Esophagus muscularis mucosa (tissue), 4 donors: ENCODE measurements around the gene TMEM129. TPM values are rescaled to one million over a fixed set of nuclear protein-coding genes. Genes with fewer than 3 reads are reported as not detected.
A peak's percentile ranks its signal among the peaks of the same experiment; 100 is the strongest.

Experiments used
- DNase-seq: peaks from one replicate; pipeline ENCODE4 v3.0.0-alpha.2; 2017; ENCODE audit errors: extremely low spot score
- H3K27ac ChIP-seq, 4 donors: fragments of 200-600 bp; sonication (generic); replicated peaks in 1 of 4; 1 replicate in 3 of 4; 2 replicates in 1 of 4; pipeline ENCODE4 v1.5.1; 2016 to 2019; ENCODE audit warnings: mild to moderate bottlenecking in 1 of 4
- H3K27me3 ChIP-seq, 4 donors: fragments of 200-600 bp; sonication (generic); one replicate each; pipeline versions ENCODE4 v1.5.1 to v1.6.0; 2016 to 2019
- H3K36me3 ChIP-seq, 4 donors: fragments of 200-600 bp; sonication (generic); one replicate each; pipeline ENCODE4 v1.5.1; 2016 to 2019
- H3K4me1 ChIP-seq, 4 donors: fragments of 200-600 bp; sonication (generic); one replicate each; pipeline ENCODE4 v1.5.1; 2016 to 2019
- H3K4me3 ChIP-seq, 4 donors: fragments of 200-600 bp; sonication (generic); 1 replicate in 2 of 4; 2 replicates in 2 of 4; pipeline ENCODE4 v1.5.1; 2016 to 2019; ENCODE audit warnings: mild to moderate bottlenecking in 4 of 4, moderate library complexity in 1 of 4
- H3K9me3 ChIP-seq, 4 donors: fragments of 200-600 bp; sonication (generic); 1 replicate in 3 of 4; 2 replicates in 1 of 4; pipeline ENCODE4 v1.5.1; 2016 to 2019
- CTCF ChIP-seq, 3 experiments: fragments of 200-600 bp in 2 of 3; fragments of 450-650 bp in 1 of 3; sonication (generic) in 2 of 3; IDR thresholded peaks; one replicate each; pipeline ENCODE4 v1.5.1; 2017 to 2019; ENCODE audit warnings: antibody characterized with exemption in 3 of 3, mild to moderate bottlenecking in 2 of 3, moderate library complexity in 1 of 3
- EP300 ChIP-seq: sonication (generic); formaldehyde crosslinking; IDR thresholded peaks from one replicate; pipeline ENCODE4 v1.6.1; 2017; ENCODE audit warnings: antibody characterized with exemption
- POLR2A ChIP-seq: fragments of 450-650 bp; IDR thresholded peaks from one replicate; pipeline ENCODE4 v1.6.1; 2017; ENCODE audit warnings: antibody characterized with exemption, moderate library complexity, mild to moderate bottlenecking, low read depth
- POLR2AphosphoS5 ChIP-seq, 2 donors: sonication (generic); formaldehyde crosslinking; IDR thresholded peaks; one replicate each; pipeline ENCODE4 v1.6.1; 2017; ENCODE audit warnings: antibody characterized with exemption in 2 of 2
- WGBS: methylation state at CpG from one replicate; pipeline ENCODE4 v1.1.5; 2018; 5-methylcytosine and 5-hydroxymethylcytosine counted together
- intact Hi-C: fragments of 100-400 bp; cut with DNase I; formaldehyde crosslinking; loops from one replicate; pipeline ENCODE4 v1.15.1; 2023
- total RNA-seq, 4 donors: library from RNA; depleted of rRNA; stranded (reverse); fragments of >200 nt; gene quantifications; one replicate each; pipeline versions ENCODE4 v1.1.0 to v1.2.1, GENCODE V29; 2016

Gene TMEM129
- total RNA-seq, 4 donors from 2014 or later = 59.3 to 101 (median 72.6) TPM

- Histone ChIP-seq H3K27me3 (no peaks in the 10 kb centered on the region), H3K36me3 (peaks cover 7 to 79% (median 78%) of the 10 kb centered on the region in 4 donors), H3K9me3 (peaks cover 0 to 5% (median 3%) of the 10 kb centered on the region in 4 donors), H3K27ac (no peak overlapping the region), H3K4me3 (no peak overlapping the region), H3K4me1 (peaks cover 15 to 21% (median 20%) of the 10 kb centered on the region in 4 donors)
- no peak for DNase-seq
- intact Hi-C loops = no loop called here
- no peak for TF ChIP-seq EP300
- TF ChIP-seq POLR2A = no peak
- no peak for TF ChIP-seq CTCF (IDR thresholded peaks at IDR 0.05)
- WGBS = 94% methylated on average over 10 of the region's 10 CpGs
Observed at GRCh38 chr4:1732911-1733310, 11.8 kb upstream of the TMEM129 start.

GRCh38 chr4:1731180-1731579, 10.1 kb upstream of the TMEM129 start:
- WGBS = 95% methylated on average over 9 of the region's 10 CpGs
- H3K4me1 ChIP-seq = peaks cover 27 to 38% (median 34%) of the 10 kb centered on the region in 4 donors
- H3K9me3 ChIP-seq = no peaks in the 10 kb centered on the region
- TF ChIP-seq POLR2AphosphoS5 (IDR thresholded peaks at IDR 0.05) = no peak
- TF ChIP-seq POLR2A = no peak
- TF ChIP-seq CTCF (IDR thresholded peaks at IDR 0.05) = no peak
- TF ChIP-seq EP300 = no peak
- no peak overlapping the region for H3K27ac ChIP-seq
- H3K4me3 ChIP-seq = no peak overlapping the region
- intact Hi-C loops = no loop called here
- peaks cover 0 to 68% (median 67%) of the 10 kb centered on the region in 4 donors for H3K36me3 ChIP-seq
- H3K27me3 ChIP-seq = no peaks in the 10 kb centered on the region
- no peak for DNase-seq

GRCh38 chr4:1730532-1731135, 9.5 kb upstream of the TMEM129 start:
- Histone ChIP-seq H3K27me3 (no peaks in the 10 kb centered on the region), H3K9me3 (no peaks in the 10 kb centered on the region), H3K4me1 (peaks cover 27 to 43% (median 38%) of the 10 kb centered on the region in 4 donors), H3K4me3 (no peak overlapping the region), H3K36me3 (peaks cover 0 to 66% (median 62%) of the 10 kb centered on the region in 4 donors), H3K27ac (no peak overlapping the region)
- TF ChIP-seq CTCF (IDR thresholded peaks at IDR 0.05) = no peak
- no peak for TF ChIP-seq POLR2AphosphoS5 (IDR thresholded peaks at IDR 0.05)
- no peak for TF ChIP-seq POLR2A
- TF ChIP-seq EP300 = no peak
- WGBS = 98% methylated on average over 12 of the region's 16 CpGs
- no peak for DNase-seq
- intact Hi-C loops = no loop called here

- Histone ChIP-seq H3K4me3 (peak overlapping the region in 2 of 4 donors; percentile 1 to 15), H3K9me3 (no peaks in the 10 kb centered on the region), H3K27ac (peak overlapping the region; percentile 12 to 64 (median 38)), H3K4me1 (peaks cover 27 to 44% (median 38%) of the 10 kb centered on the region in 4 donors), H3K36me3 (peaks cover 0 to 66% (median 54%) of the 10 kb centered on the region in 4 donors), H3K27me3 (no peaks in the 10 kb centered on the region)
- intact Hi-C loops = loop anchor here (10.0 kb wide), 1 partner anchor 374 kb away; no protein-coding TSS in a partner anchor
- 84% methylated on average over 24 of the region's 31 CpGs for WGBS
- no peak for DNase-seq
- no peak for TF ChIP-seq CTCF (IDR thresholded peaks at IDR 0.05)
- no peak for TF ChIP-seq POLR2AphosphoS5 (IDR thresholded peaks at IDR 0.05)
- TF ChIP-seq POLR2A = no peak
Observed at GRCh38 chr4:1728061-1728980, 7.2 kb upstream of the TMEM129 start.
